RWPE2 (cell line): ENCODE data around the gene OR10AD1.
A peak's percentile ranks its signal among the peaks of the same experiment; 100 is the strongest.

ENCODE experiments used
- ATAC-seq: fragments of 200-7000 bp; cut with Tn5 transposase; 3 replicates; pipeline ENCODE4 v1.9.1; 2021; ENCODE audit warnings: low read depth
- DNase-seq: peaks from one replicate; pipeline ENCODE4 v3.0.0-alpha.2; 2020; ENCODE audit warnings: low spot score
- H3K27ac ChIP-seq: fragments of 450-650 bp; 2 replicates; pipeline ENCODE4 v1.5.1; 2017; ENCODE audit warnings: mild to moderate bottlenecking; ENCODE audit not compliant: poor library complexity, severe bottlenecking
- H3K27me3 ChIP-seq: fragments of 250-450 bp; sonication (Bioruptor Pico); 2 replicates; pipeline ENCODE4 v1.5.1; 2021; ENCODE audit warnings: mild to moderate bottlenecking, moderate library complexity; ENCODE audit not compliant: insufficient read depth, poor library complexity, severe bottlenecking
- H3K36me3 ChIP-seq: fragments of 250-450 bp; sonication (Bioruptor Pico); 2 replicates; pipeline ENCODE4 v1.5.1; 2020; ENCODE audit warnings: low read depth, mild to moderate bottlenecking, moderate library complexity
- H3K4me1 ChIP-seq: fragments of 250-450 bp; sonication (Bioruptor Pico); 2 replicates; pipeline ENCODE4 v1.5.1; 2021; ENCODE audit warnings: mild to moderate bottlenecking, moderate library complexity; ENCODE audit not compliant: insufficient read depth, poor library complexity, severe bottlenecking
- H3K4me3 ChIP-seq: fragments of 250-450 bp; sonication (Bioruptor Pico); 2 replicates; pipeline ENCODE4 v1.5.1; 2021; ENCODE audit warnings: mild to moderate bottlenecking, moderate library complexity; ENCODE audit not compliant: severe bottlenecking
- H3K9me3 ChIP-seq: fragments of 250-450 bp; sonication (Bioruptor Pico); 2 replicates; pipeline ENCODE4 v1.5.1; 2021; ENCODE audit warnings: mild to moderate bottlenecking, moderate library complexity; ENCODE audit not compliant: severe bottlenecking
- TF ChIP-seq, protein P1 (sequence below): fragments of 450-650 bp; IDR thresholded peaks from one replicate; pipeline ENCODE4 v1.5.1; 2017; ENCODE audit warnings: mild to moderate bottlenecking, moderate library complexity; ENCODE audit not compliant: poor library complexity, severe bottlenecking

Gene OR10AD1

DNA sequence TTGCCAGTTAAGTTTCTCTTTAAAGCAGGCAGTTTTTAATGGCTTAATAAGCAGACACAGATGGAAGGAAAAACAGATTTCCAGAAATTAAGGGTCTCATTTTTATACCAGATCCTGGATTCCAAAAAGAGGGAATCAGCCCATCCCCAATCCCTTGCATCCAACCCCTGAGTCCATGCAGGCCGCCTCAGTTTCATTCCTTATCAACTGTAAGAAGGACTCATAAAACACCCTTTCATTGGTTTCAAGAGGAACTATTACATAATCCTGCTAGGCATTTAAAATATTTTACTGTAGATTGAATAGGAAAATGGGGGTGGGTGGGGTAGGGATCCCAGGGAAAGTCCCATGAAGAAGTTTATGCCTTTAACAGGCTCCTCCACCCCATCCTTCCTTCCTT, 10.2 kb downstream of the OR10AD1 start:
- peaks cover 6% of the 10 kb centered on the region for H3K4me1 ChIP-seq
- H3K27ac ChIP-seq: no peak overlapping the region

DNA sequence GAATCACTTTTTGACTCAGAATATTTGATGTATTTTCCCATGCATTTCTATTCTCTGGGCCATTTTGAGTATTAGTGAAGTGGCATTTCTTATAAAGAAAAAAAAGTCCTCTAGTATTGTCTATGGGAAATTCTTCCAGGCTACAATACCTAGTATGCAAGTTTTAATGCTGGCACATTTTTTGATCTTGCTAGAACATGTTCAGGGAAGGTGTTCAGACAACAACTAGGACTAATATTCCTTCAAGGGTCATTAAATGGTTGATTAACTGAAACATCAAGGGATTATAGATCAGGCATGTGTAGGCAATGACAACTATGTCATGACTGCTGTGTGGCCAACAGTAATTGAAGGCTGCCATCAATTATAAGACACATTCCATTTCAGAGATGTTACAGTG, 12.0 kb downstream of the OR10AD1 start:
- Histone ChIP-seq H3K9me3 (no peaks in the 10 kb centered on the region), H3K36me3 (no peaks in the 10 kb centered on the region), H3K27ac (no peak overlapping the region), H3K4me3 (no peak overlapping the region), H3K4me1 (no peaks in the 10 kb centered on the region), H3K27me3 (peaks cover 6% of the 10 kb centered on the region)
- TF ChIP-seq, protein P1, sequence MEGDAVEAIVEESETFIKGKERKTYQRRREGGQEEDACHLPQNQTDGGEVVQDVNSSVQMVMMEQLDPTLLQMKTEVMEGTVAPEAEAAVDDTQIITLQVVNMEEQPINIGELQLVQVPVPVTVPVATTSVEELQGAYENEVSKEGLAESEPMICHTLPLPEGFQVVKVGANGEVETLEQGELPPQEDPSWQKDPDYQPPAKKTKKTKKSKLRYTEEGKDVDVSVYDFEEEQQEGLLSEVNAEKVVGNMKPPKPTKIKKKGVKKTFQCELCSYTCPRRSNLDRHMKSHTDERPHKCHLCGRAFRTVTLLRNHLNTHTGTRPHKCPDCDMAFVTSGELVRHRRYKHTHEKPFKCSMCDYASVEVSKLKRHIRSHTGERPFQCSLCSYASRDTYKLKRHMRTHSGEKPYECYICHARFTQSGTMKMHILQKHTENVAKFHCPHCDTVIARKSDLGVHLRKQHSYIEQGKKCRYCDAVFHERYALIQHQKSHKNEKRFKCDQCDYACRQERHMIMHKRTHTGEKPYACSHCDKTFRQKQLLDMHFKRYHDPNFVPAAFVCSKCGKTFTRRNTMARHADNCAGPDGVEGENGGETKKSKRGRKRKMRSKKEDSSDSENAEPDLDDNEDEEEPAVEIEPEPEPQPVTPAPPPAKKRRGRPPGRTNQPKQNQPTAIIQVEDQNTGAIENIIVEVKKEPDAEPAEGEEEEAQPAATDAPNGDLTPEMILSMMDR: no peak
- no peak for ATAC-seq
- no peak for DNase-seq

More for the DNA sequence above, 10.2 kb downstream of the OR10AD1 start:
- Histone ChIP-seq H3K4me3 (no peak overlapping the region), H3K36me3 (no peaks in the 10 kb centered on the region), H3K27me3 (peaks cover 5% of the 10 kb centered on the region), H3K9me3 (no peaks in the 10 kb centered on the region)
- DNase-seq (no peak), ATAC-seq (no peak)
- TF ChIP-seq, protein P1: no peak

DNA sequence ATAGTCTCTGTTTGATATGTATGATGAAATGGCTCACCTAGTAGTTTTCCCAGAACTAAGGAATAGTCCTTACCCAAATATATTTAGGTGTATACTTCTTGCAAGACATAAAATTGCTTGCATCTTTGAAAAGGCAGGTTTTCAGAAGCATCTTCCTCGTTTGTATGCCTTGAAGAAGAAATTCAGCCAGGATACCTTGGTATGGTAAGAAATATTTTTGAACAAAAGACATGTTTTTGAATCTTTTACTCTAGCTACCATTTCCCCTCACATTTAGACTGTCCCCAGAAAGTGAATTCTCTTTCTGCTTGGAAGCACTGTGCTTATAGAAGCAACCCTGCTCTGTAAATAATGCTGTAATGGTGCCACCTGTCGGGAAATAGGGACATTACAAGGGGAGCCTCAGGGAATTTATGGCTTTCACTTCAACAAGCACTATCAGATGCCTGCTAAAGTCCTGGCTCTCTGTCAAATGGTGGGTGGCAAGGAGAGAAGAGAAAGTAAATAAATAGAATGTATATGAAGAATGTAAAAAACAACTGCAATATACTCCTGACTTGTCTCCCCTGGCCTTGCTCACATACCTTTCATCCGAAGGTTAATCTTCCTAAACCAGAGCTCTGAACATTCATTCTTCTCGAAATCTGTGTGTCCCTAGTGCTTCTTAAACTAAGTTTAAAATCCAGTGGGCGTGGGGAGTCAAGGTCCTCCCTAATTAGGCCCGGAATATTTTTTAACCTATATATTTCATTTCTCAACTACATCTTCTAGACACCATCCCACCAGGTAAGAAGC, 13.6 kb downstream of the OR10AD1 start:
- ATAC-seq: peak; percentile 53; the same call in 2 of the 3 replicates
- Histone ChIP-seq H3K9me3 (no peaks in the 10 kb centered on the region), H3K27me3 (peaks cover 21% of the 10 kb centered on the region), H3K4me1 (no peaks in the 10 kb centered on the region), H3K27ac (no peak overlapping the region), H3K36me3 (no peaks in the 10 kb centered on the region), H3K4me3 (no peak overlapping the region)
- no peak for DNase-seq
- TF ChIP-seq, protein P1: peak; percentile 87

DNA sequence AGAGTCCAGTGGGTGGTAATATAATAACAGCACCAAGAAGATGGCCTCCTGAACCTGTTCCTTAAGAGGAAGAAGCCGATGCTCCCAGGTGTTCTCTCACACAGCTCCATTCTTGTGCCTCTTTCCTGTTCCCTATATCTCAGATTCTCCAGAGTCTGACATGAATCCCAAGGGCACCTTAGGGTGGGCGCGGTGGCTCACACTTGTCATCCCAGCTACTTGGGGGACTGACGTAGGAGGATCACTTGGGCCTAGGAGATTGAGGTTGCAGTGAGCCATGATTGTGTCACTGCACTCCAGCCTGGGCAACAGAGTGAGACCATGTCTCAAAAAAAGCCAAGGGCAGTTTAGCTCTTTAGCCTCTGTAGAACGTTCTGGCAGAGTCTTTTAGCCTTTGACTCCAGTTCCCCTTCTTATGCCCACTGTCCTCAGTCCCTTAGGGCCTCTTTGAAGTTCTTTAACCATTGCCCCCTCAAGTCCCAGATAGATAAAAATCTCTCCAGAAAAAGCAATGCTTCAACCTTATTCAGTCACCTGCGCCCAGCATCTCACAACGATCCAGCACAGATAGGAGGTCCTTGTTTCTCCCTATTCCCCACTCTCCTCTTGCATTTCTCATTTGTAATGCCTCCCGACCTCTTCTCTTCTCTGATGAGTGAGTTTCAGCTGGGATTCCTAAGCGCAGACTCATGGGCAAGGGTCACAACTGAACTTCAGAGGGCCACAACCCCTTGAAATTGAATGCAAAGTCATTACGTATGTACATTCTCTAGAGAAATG, 15.0 kb downstream of the OR10AD1 start:
- H3K4me1 ChIP-seq: no peaks in the 10 kb centered on the region
- TF ChIP-seq, protein P1: no peak
- no peak overlapping the region for H3K27ac ChIP-seq
- DNase-seq (no peak), ATAC-seq (no peak)
- no peaks in the 10 kb centered on the region for H3K9me3 ChIP-seq
- H3K27me3 ChIP-seq: peaks cover 35% of the 10 kb centered on the region
- H3K36me3 ChIP-seq: no peaks in the 10 kb centered on the region
- H3K4me3 ChIP-seq: no peak overlapping the region
